OCI-LY7 (cell line): Measurements from ENCODE around the gene SLC6A6. TPM values are rescaled to one million over a fixed set of nuclear protein-coding genes. Genes with fewer than 3 reads are reported as not detected.

ENCODE experiments used
- BruUV-seq: library from RNA; stranded (reverse); fragments of 400-500 nt; replicated peaks from 2 replicates; lab custom pipeline; 2021; lab: Mats Ljungman, UMichigan
- CTCF ChIA-PET: fragments of 300-600 bp; sonication (Branson Sonifier 250); formaldehyde crosslinking; loops from one replicate; lab custom pipeline; 2022; ENCODE audit warnings: antibody characterized with exemption; ENCODE audit not compliant: unreplicated experiment; lab: Charles Lee
- POLR2A ChIA-PET: fragments of 300-600 bp; sonication (Branson Sonifier 250); formaldehyde crosslinking; loops from one replicate; lab custom pipeline; 2022; ENCODE audit warnings: antibody characterized with exemption; lab: Charles Lee
- DNase-seq: peaks from one replicate; pipeline ENCODE4 v3.0.0-alpha.2; 2015; ENCODE audit warnings: low spot score
- H2AFZ ChIP-seq: fragments of 200-600 bp; sonication (generic), shearing (Covaris generic); 2 replicates; pipeline ENCODE4 v1.6.1; 2014; ENCODE audit warnings: mild to moderate bottlenecking, antibody characterized with exemption, low read length, moderate library complexity
- H3K27ac ChIP-seq: fragments of 200-600 bp; sonication (generic); 2 replicates; pipeline ENCODE4 v1.5.1; 2014; ENCODE audit warnings: mixed run types, low read depth, mild to moderate bottlenecking, moderate library complexity, low read length, inconsistent platforms; ENCODE audit not compliant: poor library complexity, severe bottlenecking
- H3K36me3 ChIP-seq: fragments of 200-600 bp; sonication (generic); 2 replicates; pipeline ENCODE4 v1.6.1; 2014; ENCODE audit warnings: mild to moderate bottlenecking, antibody characterized with exemption, low read length, moderate library complexity, mixed read lengths; ENCODE audit not compliant: insufficient read depth
- H3K4me1 ChIP-seq: fragments of 200-600 bp; sonication (generic); 2 replicates; pipeline ENCODE4 v1.5.1; 2014; ENCODE audit warnings: mild to moderate bottlenecking, low read length; ENCODE audit not compliant: insufficient read depth, poor library complexity, severe bottlenecking
- H3K4me2 ChIP-seq: fragments of 200-600 bp; sonication (generic); 2 replicates; pipeline ENCODE4 v1.6.1; 2014; ENCODE audit warnings: mild to moderate bottlenecking, low read length
- H3K4me3 ChIP-seq: fragments of 200-600 bp; sonication (generic); 2 replicates; pipeline ENCODE4 v1.5.1; 2014; ENCODE audit warnings: mild to moderate bottlenecking, low read depth, low read length; ENCODE audit not compliant: poor library complexity, severe bottlenecking
- H3K79me2 ChIP-seq: fragments of 200-600 bp; sonication (generic); 2 replicates; pipeline ENCODE4 v1.6.1; 2016; ENCODE audit warnings: low read depth, mild to moderate bottlenecking, low read length, moderate library complexity, mixed read lengths; ENCODE audit not compliant: insufficient read depth
- H3K9me2 ChIP-seq: fragments of 200-600 bp; sonication (generic); 2 replicates; pipeline ENCODE4 v1.6.1; 2016; ENCODE audit warnings: mild to moderate bottlenecking, low read length, mixed read lengths; ENCODE audit not compliant: insufficient read depth
- H3K9me3 ChIP-seq: fragments of 200-600 bp; sonication (generic); 2 replicates; pipeline ENCODE4 v1.6.1; 2014; ENCODE audit warnings: mild to moderate bottlenecking, mixed run types, low read length, mixed read lengths
- H4K20me1 ChIP-seq: fragments of 200-600 bp; sonication (generic); 2 replicates; pipeline ENCODE4 v1.6.1; 2014; ENCODE audit warnings: mild to moderate bottlenecking, antibody characterized with exemption, low read length, moderate library complexity, mixed read lengths; ENCODE audit not compliant: insufficient read depth
- CTCF ChIP-seq: fragments of 200-600 bp; sonication (generic); conservative IDR thresholded peaks from 2 replicates; pipeline ENCODE4 v1.5.1; 2014; ENCODE audit warnings: mild to moderate bottlenecking, antibody characterized with exemption, low read length, moderate library complexity, mixed read lengths
- EZH2phosphoT487 ChIP-seq: fragments of 200-600 bp; sonication (generic); IDR thresholded peaks from 2 replicates; pipeline ENCODE4 v1.6.1; 2018; ENCODE audit warnings: low read depth, borderline replicate concordance, mild to moderate bottlenecking, mixed run types, antibody characterized with exemption, low read length, moderate library complexity, mixed read lengths
- intact Hi-C: fragments of 100-400 bp; cut with micrococcal nuclease; formaldehyde crosslinking; loops from one replicate; pipeline ENCODE4 v1.10.0; 2022; ENCODE audit not compliant: unreplicated experiment
- total RNA-seq, 2 experiments: library from RNA; depleted of rRNA in 1 of 2; stranded (reverse); fragments of >200 nt in 1 of 2; shearing (Covaris generic) in 1 of 2; gene quantifications; 2 replicates each; pipeline ENCODE4 v1.2.3, GENCODE V29; 2014 to 2022

SLC6A6 gene
- total RNA-seq, 2 experiments from 2014 or later, result 43.0 to 51.8 TPM

- H4K20me1 ChIP-seq, result no peaks in the 10 kb centered on the region
- DNase-seq, result no peak
- no peak overlapping the region for H3K4me3 ChIP-seq
- BruUV-seq, result no TSS peak
- no peaks in the 10 kb centered on the region for H3K79me2 ChIP-seq
- H3K4me1 ChIP-seq, result peaks cover 7% of the 10 kb centered on the region
- no peaks in the 10 kb centered on the region for H3K9me3 ChIP-seq
- H3K36me3 ChIP-seq, result no peaks in the 10 kb centered on the region
- no peak overlapping the region for H3K4me2 ChIP-seq
- intact Hi-C loops, result no loop called here
- ChIA-PET CTCF (no interaction called here), POLR2A (interaction anchor here (1.2 kb wide), 1 partner anchor 48 kb away, joined by 3 read pairs; no protein-coding TSS in a partner anchor)
- no peak overlapping the region for H3K27ac ChIP-seq
- H2AFZ ChIP-seq, result no peak overlapping the region
- H3K9me2 ChIP-seq, result no peaks in the 10 kb centered on the region
- no peak for TF ChIP-seq CTCF
- no peak for TF ChIP-seq EZH2phosphoT487
Measured at GRCh38 chr3:14357463-14357862, 44.9 kb upstream of the SLC6A6 start.

GRCh38 chr3:14358426-14359211, 43.8 kb upstream of the SLC6A6 start:
- no peak overlapping the region for H3K27ac ChIP-seq
- H3K9me2 ChIP-seq, result no peaks in the 10 kb centered on the region
- H3K4me2 ChIP-seq, result no peak overlapping the region
- intact Hi-C loops, result no loop called here
- ChIA-PET POLR2A (interaction anchor here (1.1 kb wide), 1 partner anchor 29 kb away, joined by 4 read pairs; no protein-coding TSS in a partner anchor), CTCF (no interaction called here)
- no peaks in the 10 kb centered on the region for H3K9me3 ChIP-seq
- BruUV-seq, result no TSS peak
- H3K36me3 ChIP-seq, result no peaks in the 10 kb centered on the region
- no peak overlapping the region for H2AFZ ChIP-seq
- peaks cover 12% of the 10 kb centered on the region for H3K4me1 ChIP-seq
- no peaks in the 10 kb centered on the region for H3K79me2 ChIP-seq
- no peak overlapping the region for H3K4me3 ChIP-seq
- no peak for DNase-seq
- H4K20me1 ChIP-seq, result no peaks in the 10 kb centered on the region
- TF ChIP-seq EZH2phosphoT487 (no peak), CTCF (no peak)

GRCh38 chr3:14359348-14359747, 43.1 kb upstream of the SLC6A6 start:
- H3K79me2 ChIP-seq, result no peaks in the 10 kb centered on the region
- H3K9me2 ChIP-seq, result no peaks in the 10 kb centered on the region
- H3K4me1 ChIP-seq, result peaks cover 17% of the 10 kb centered on the region
- ChIA-PET POLR2A (no interaction called here), CTCF (no interaction called here)
- no peak overlapping the region for H3K4me3 ChIP-seq
- BruUV-seq, result no TSS peak
- H2AFZ ChIP-seq, result no peak overlapping the region
- DNase-seq, result no peak
- no peak for TF ChIP-seq CTCF
- TF ChIP-seq EZH2phosphoT487, result no peak
- no peak overlapping the region for H3K27ac ChIP-seq
- intact Hi-C loops, result no loop called here
- no peaks in the 10 kb centered on the region for H3K9me3 ChIP-seq
- no peaks in the 10 kb centered on the region for H4K20me1 ChIP-seq
- H3K36me3 ChIP-seq, result no peaks in the 10 kb centered on the region
- H3K4me2 ChIP-seq, result no peak overlapping the region
